ENCODE data around the gene ZNF480.
A peak's percentile ranks its signal among the peaks of the same experiment; 100 is the strongest.

ZNF480 gene

GRCh38 chr19:52343548-52343947 is 46.6 kb downstream of the ZNF480 start:
- no peak for DNase-seq

DNA sequence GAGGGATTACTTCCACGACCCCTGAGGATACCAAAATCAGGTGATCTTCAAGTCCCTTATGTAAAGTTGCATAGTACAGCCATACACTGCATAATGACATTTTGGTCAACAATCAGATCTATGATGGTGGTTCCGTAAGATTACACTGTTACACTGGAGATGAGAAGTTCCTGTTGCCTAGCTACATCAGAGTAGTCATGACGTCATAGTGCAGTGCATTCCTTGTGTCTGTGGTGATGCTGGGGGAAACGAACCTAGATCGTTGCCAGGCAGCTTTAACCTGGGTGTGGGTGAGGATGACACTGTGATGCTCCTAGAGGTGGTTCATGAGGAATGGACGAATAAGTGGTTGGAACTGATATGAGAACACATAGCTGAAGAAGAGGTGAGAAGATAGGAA is 48.2 kb downstream of the ZNF480 start:
- DNase-seq = no peak

DNA sequence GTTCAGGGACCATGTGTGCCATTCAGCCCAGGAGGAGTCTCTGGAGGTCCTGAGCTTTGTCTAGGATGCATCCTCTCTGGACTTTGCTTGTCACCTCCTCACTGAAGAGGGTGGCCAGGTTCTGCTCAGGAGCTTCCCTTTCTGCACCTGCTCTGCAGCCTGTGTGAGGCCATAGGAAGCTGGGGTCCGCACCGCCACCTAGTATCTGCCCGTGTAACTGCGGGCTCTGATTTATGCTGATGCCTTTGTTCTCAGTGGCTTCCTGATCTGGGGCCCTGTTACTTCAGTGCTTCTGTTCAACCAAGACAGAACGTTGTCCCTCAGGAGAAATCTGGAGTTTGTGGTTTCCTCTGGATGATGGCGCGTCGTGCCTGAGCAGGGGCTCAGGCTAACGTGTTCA is 54.5 kb downstream of the ZNF480 start:
- DNase-seq = no peak

DNA sequence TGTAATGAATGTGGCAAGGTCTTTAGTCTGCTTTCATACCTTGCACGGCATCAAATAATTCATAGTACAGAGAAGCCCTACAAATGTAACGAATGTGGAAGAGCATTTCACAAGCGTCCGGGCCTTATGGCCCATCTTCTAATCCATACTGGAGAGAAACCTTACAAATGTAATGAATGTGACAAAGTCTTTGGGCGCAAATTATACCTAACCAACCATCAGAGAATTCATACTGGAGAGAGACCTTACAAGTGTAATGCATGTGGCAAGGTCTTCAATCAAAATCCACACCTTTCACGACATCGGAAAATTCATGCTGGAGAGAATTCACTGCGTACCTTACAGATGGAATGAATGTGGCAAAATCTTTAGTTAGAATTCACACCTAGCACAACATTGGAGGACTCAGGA is 69.5 kb downstream of the ZNF480 start:
- DNase-seq = no peak

DNA sequence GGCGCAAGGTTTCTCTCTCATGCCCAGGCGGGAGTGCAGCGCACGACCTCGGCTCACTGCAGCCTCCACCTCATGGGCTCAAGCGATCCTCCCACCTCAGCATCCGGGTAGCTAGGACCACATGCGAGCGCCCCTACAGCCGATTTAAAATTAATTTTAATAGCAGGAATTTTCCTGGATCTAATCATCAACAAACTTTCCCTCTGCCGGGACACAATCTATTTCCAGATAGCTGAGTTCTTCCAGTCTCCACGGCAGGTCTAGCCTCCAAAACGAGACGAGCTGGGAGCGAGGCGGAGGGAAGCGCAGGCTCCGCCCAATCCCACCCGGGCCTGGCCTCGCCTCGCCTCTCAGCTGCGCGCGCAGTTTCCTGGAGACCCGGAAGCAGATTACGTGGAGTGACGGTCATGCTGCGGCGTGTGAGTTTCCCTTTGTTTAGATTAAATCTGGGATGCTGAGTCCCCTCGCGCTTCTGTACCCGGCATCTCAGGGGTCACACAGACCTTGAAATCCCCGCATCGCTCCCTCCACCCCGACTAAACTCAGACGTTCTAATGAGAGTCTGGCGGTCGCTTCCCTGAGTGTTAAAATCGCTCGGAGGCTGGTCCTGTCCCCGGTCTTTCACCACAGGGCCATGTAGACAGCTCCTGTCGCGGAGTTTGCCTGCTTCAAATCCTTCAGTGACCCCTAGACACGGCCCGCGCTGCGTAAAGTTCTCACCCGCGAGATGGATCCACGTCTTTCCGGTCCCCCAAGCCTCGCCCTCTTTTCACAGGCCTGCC is 72.8 kb downstream of the ZNF480 start, which contains the start of gene ZNF880:
ZNF880 (plus strand) TSS at position 365 of the 782 bp plus-strand sequence; CDS start at position 408, 43 bp downstream.
- peak; percentile 83 for DNase-seq

- no peak for DNase-seq
These were observed 73.4 kb downstream of the ZNF480 start for GRCh38 chr19:52370341-52370710.
